HG02610 (cell line): ENCODE results near the gene CTNNA3.

Source experiments
- ATAC-seq: cut with Tn5 transposase; IDR thresholded peaks from one replicate; pipeline ENCODE4 v1.9.1; 2021; ENCODE audit warnings: mild to moderate bottlenecking, moderate library complexity; ENCODE audit not compliant: unreplicated experiment

CTNNA3 gene

GRCh38 chr10:66964946-66965345 is 731.0 kb downstream of the CTNNA3 start:
- no peak for ATAC-seq

- no peak for ATAC-seq
These were observed 737.5 kb downstream of the CTNNA3 start for GRCh38 chr10:66958466-66958865.

- ATAC-seq = no peak
These were observed 744.1 kb downstream of the CTNNA3 start for GRCh38 chr10:66951896-66952295.

GRCh38 chr10:66943590-66943989 is 752.4 kb downstream of the CTNNA3 start:
- ATAC-seq = no peak

- ATAC-seq = no peak
These were observed 753.6 kb downstream of the CTNNA3 start for GRCh38 chr10:66942407-66942806.

GRCh38 chr10:66941491-66941890 is 754.5 kb downstream of the CTNNA3 start:
- no peak for ATAC-seq

- no peak for ATAC-seq
These were observed 755.0 kb downstream of the CTNNA3 start for GRCh38 chr10:66940965-66941364.

GRCh38 chr10:66934711-66935110 is 761.3 kb downstream of the CTNNA3 start:
- ATAC-seq = no peak

GRCh38 chr10:66931949-66932343 is 764.0 kb downstream of the CTNNA3 start:
- ATAC-seq = no peak

- peak; percentile 83 for ATAC-seq
These were observed 764.6 kb downstream of the CTNNA3 start for GRCh38 chr10:66931340-66931948.

GRCh38 chr10:66929375-66929774 is 766.6 kb downstream of the CTNNA3 start:
- ATAC-seq = no peak

- ATAC-seq = no peak
These were observed 767.2 kb downstream of the CTNNA3 start for GRCh38 chr10:66928776-66929175.

GRCh38 chr10:66927971-66928770 is 767.8 kb downstream of the CTNNA3 start:
- ATAC-seq = no peak

GRCh38 chr10:66927251-66927935 is 768.6 kb downstream of the CTNNA3 start:
- ATAC-seq = no peak

- no peak for ATAC-seq
These were observed 769.2 kb downstream of the CTNNA3 start for GRCh38 chr10:66926841-66927240.

GRCh38 chr10:66925896-66926715 is 769.9 kb downstream of the CTNNA3 start, which contains the start of gene LRRTM3:
Gene LRRTM3, plus strand, starts transcription at chr10:66926036.
- peak; percentile 100 for ATAC-seq

GRCh38 chr10:66925373-66925772 is 770.6 kb downstream of the CTNNA3 start:
- no peak for ATAC-seq

GRCh38 chr10:66924674-66925345 is 771.2 kb downstream of the CTNNA3 start:
- no peak for ATAC-seq

- no peak for ATAC-seq
These were observed 776.7 kb downstream of the CTNNA3 start for GRCh38 chr10:66919248-66919647.

- no peak for ATAC-seq
These were observed 778.9 kb downstream of the CTNNA3 start for GRCh38 chr10:66917104-66917503.
